Calu3 (cell line): ENCODE measurements around the gene TOP2B. TPM values are rescaled to one million over a fixed set of nuclear protein-coding genes. Genes with fewer than 3 reads are reported as not detected.

Source experiments
- BruUV-seq: library from RNA; stranded (reverse); fragments of 400-500 nt; replicated peaks from 2 replicates; lab custom pipeline; 2021; lab: Mats Ljungman, UMichigan
- CTCF ChIA-PET: fragments of 300-600 bp; sonication (Branson Sonifier 250); formaldehyde crosslinking; loops from one replicate; lab custom pipeline; 2022; ENCODE audit warnings: antibody characterized with exemption; lab: Charles Lee
- DNase-seq: peaks from one replicate; pipeline ENCODE4 v3.0.0; 2022
- H3K27ac Mint-ChIP-seq: one replicate; pipeline ENCODE4 v1.8.0; 2022; ENCODE audit warnings: mixed read lengths; ENCODE audit not compliant: unreplicated experiment
- H3K27me3 Mint-ChIP-seq: one replicate; pipeline ENCODE4 v1.8.0; 2022; ENCODE audit warnings: mixed read lengths; ENCODE audit not compliant: unreplicated experiment
- H3K36me3 Mint-ChIP-seq: one replicate; pipeline ENCODE4 v1.8.0; 2022; ENCODE audit warnings: mild to moderate bottlenecking, moderate library complexity, mixed read lengths; ENCODE audit not compliant: insufficient read depth, unreplicated experiment
- H3K4me1 Mint-ChIP-seq: one replicate; pipeline ENCODE4 v1.8.0; 2022; ENCODE audit warnings: mild to moderate bottlenecking, low read depth, mixed read lengths; ENCODE audit not compliant: unreplicated experiment
- H3K4me3 Mint-ChIP-seq: one replicate; pipeline ENCODE4 v1.8.0; 2022; ENCODE audit warnings: mild to moderate bottlenecking, low read depth, moderate library complexity, mixed read lengths; ENCODE audit not compliant: unreplicated experiment
- H3K9me3 Mint-ChIP-seq: one replicate; pipeline ENCODE4 v1.8.0; 2022; ENCODE audit warnings: low read depth, mixed read lengths; ENCODE audit not compliant: unreplicated experiment
- intact Hi-C: fragments of 100-400 bp; cut with micrococcal nuclease; formaldehyde crosslinking; loops from one replicate; pipeline ENCODE4 v1.10.0; 2022; ENCODE audit not compliant: unreplicated experiment
- microRNA-seq: library from miRNA; unstranded; fragments of <30 nt; microRNA quantifications from one replicate; pipeline ENCODE4 v1.2.0, GENCODE V29; 2022
- total RNA-seq: library from RNA; stranded (reverse); gene quantifications from 2 replicates; pipeline ENCODE4 v1.2.3, GENCODE V29; 2022
- TF ChIP-seq, protein P1 (sequence below): fragments of 200-600 bp; IDR thresholded peaks from one replicate; pipeline ENCODE4 v1.8.0; 2022; ENCODE audit warnings: antibody characterized with exemption; ENCODE audit not compliant: unreplicated experiment

TOP2B gene
- total RNA-seq, 1 experiment from 2014 or later, result 117 TPM

DNA sequence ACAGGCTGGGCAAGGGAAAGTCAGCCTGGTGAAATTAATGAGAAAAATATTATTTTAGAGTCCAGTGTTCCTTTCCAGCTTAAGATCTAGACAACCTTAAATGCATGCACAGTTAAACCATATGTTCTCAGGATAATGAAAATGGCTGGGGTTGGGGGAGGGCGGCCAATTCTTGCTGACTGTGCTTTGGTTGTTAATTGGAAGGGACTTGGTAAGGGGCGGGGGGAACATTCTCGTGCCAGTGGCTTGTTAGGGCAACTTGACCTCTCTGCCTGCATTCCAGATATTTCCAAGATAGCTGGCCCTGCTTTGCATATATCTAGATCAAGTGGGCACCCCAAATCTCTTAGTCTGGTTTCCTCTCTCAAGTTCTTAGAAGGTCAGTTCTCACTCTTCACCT lies 112.5 kb downstream of the TOP2B start:
- no peak for DNase-seq
- CTCF ChIA-PET, result interaction anchor here (0.9 kb wide), 1 partner anchor 97 kb away, joined by 4 read pairs; no protein-coding TSS in a partner anchor
- H3K27me3 Mint-ChIP-seq, result no peaks in the 10 kb centered on the region
- H3K4me3 Mint-ChIP-seq, result no peak overlapping the region
- H3K9me3 Mint-ChIP-seq, result peaks cover 6% of the 10 kb centered on the region
- TF ChIP-seq, protein P1, sequence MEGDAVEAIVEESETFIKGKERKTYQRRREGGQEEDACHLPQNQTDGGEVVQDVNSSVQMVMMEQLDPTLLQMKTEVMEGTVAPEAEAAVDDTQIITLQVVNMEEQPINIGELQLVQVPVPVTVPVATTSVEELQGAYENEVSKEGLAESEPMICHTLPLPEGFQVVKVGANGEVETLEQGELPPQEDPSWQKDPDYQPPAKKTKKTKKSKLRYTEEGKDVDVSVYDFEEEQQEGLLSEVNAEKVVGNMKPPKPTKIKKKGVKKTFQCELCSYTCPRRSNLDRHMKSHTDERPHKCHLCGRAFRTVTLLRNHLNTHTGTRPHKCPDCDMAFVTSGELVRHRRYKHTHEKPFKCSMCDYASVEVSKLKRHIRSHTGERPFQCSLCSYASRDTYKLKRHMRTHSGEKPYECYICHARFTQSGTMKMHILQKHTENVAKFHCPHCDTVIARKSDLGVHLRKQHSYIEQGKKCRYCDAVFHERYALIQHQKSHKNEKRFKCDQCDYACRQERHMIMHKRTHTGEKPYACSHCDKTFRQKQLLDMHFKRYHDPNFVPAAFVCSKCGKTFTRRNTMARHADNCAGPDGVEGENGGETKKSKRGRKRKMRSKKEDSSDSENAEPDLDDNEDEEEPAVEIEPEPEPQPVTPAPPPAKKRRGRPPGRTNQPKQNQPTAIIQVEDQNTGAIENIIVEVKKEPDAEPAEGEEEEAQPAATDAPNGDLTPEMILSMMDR, result no peak
- BruUV-seq, result no TSS peak
- H3K36me3 Mint-ChIP-seq, result peaks cover 9% of the 10 kb centered on the region
- no peak overlapping the region for H3K27ac Mint-ChIP-seq
- peaks cover 14% of the 10 kb centered on the region for H3K4me1 Mint-ChIP-seq
- intact Hi-C loops, result no loop called here

DNA sequence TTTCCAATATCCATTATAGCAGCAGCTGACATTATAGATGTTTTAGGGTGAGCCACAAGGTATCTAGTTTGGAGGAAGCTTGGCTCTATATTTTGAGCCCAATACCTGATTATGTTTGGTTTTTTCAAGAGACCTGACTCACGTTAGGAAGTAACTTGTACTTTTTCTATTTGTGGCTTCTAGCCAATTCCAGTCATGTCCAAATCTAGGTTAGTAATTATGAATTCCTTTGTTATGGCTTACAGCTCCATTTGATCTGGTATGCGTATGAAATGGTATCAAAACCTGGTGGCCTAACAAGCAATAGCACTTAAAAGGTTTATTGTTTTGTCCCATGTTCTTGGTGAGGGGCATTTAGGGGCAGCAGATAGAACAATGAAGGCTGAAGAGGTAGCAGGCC lies 115.9 kb downstream of the TOP2B start:
- no peak overlapping the region for H3K27ac Mint-ChIP-seq
- H3K4me1 Mint-ChIP-seq, result peaks cover 14% of the 10 kb centered on the region
- TF ChIP-seq, protein P1, result no peak
- H3K27me3 Mint-ChIP-seq, result no peaks in the 10 kb centered on the region
- CTCF ChIA-PET, result no interaction called here
- DNase-seq, result no peak
- H3K36me3 Mint-ChIP-seq, result peaks cover 9% of the 10 kb centered on the region
- intact Hi-C loops, result no loop called here
- no peak overlapping the region for H3K4me3 Mint-ChIP-seq
- H3K9me3 Mint-ChIP-seq, result peaks cover 6% of the 10 kb centered on the region
- BruUV-seq, result no TSS peak

DNA sequence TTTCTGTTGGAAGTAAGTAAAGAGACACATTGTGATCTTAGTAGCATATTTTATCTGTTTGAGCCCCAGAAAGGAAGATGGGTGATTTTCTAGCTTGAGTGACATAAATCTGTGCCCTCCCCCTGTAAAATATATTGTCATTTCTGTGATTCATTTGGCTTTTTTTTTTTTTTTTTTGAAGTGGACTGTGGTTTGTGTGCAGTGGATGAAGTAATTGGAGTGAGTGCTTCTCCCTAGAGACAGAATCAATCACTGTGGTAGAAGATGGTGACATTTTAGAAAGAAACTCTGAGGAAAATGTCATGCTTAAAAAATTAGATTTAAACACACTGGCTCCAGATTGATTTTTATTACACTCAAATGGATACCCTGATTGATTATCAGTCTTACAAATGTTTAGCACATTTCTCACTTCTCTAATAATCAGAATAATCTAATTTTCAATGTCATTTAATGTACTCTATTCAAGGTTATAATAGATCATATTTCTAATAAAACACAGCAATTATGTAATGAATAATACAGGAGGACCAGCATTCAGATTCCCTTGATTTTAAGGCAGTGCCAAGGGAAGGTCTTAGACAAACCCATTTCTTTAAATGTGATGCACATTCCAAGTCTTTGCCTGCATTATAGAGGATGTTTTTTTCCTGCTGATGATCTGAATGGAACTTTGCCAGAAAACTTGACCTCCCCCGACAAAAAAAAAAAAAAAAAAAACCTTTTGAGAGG lies 116.6 kb downstream of the TOP2B start:
- Mint-ChIP-seq H3K27me3 (no peaks in the 10 kb centered on the region), H3K9me3 (peaks cover 6% of the 10 kb centered on the region), H3K36me3 (peaks cover 9% of the 10 kb centered on the region), H3K4me3 (no peak overlapping the region), H3K4me1 (peaks cover 14% of the 10 kb centered on the region), H3K27ac (no peak overlapping the region)
- intact Hi-C loops, result no loop called here
- CTCF ChIA-PET, result no interaction called here
- BruUV-seq, result no TSS peak
- DNase-seq, result no peak
- TF ChIP-seq, protein P1, result no peak

Small RNA genes within 50 kb of the gene (microRNA-seq; reads per million reads assigned to microRNA genes)
- 1.8 reads per million for gene MIR4442

Other genes with a start within 250 kb of the TOP2B start
- 29.8 and 31.3 TPM in 2 replicates for gene RARB, start 236.6 kb downstream of the TOP2B start, total RNA-seq
- 40.3 and 43.5 TPM in 2 replicates for gene NGLY1, start 118.5 kb upstream of the TOP2B start, total RNA-seq
- gene OXSM, start 125.2 kb upstream of the TOP2B start, total RNA-seq, result 13.6 and 18.4 TPM in 2 replicates